HG02973 (cell line): ENCODE data around the gene EYS.

Source experiments
- ATAC-seq: cut with Tn5 transposase; IDR thresholded peaks from one replicate; pipeline ENCODE4 v1.9.1; 2021; ENCODE audit warnings: moderate library complexity; ENCODE audit not compliant: unreplicated experiment

The EYS gene

DNA sequence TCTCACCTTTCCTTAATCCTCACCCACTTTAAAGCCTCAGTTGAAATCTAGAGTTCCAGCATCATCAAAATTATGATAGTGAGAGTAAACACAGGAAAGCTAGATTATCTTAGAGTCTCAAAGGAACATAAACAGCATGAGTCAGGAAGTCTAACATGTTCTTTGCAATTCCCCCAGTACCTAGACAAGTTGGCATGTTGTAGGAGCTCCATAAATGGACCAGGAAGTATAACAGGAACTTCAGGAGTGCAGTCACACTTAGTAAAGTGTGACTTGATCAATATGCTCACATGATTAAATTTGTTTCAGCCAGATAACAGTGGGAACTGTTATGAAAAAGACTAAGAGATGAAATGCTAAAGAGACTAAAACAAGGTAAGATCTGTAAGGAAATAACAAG lies 834.4 kb downstream of the EYS start:
- ATAC-seq: no peak

- ATAC-seq: no peak
These were observed 845.9 kb downstream of the EYS start for GRCh38 chr6:64861039-64861651.

DNA sequence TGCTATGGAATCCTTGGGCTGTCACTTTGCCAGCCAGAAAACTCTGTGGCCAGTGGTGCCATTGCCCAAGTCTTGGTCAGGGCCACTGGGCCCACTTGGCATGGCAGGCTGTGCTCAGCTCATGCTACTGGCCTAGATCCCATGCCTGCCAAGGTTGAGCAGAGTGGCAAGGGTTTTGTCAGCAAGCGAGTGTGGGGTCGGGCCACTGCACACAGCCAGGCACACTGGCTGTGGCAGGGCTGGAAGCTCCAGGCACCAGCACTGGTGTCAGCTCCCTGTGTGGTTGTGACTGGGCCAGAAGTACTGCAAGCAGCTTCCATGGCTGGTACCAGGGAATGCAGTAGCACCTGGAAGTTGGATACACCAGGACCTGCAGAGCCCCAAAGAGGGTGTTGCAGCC lies 846.8 kb downstream of the EYS start:
- no peak for ATAC-seq

DNA sequence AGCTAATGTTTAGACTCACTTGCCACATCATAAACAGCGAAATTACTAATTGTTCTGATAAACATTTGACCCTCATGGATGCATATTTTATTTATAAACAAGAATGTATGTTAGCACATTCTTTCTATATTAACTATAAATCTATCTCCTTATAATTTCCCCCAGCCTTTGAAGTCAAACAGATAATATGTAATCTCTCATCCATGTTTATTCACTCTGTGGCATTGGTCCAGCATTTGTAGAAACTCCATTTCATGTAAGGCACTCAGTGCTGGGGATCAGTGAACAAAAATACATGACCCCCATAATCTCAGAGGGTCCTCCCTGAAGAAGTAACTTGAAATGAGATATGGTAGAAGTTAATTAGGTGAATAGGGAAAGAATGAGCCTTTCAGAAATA lies 856.9 kb downstream of the EYS start:
- no peak for ATAC-seq

GRCh38 chr6:64848467-64848866 lies 858.6 kb downstream of the EYS start:
- ATAC-seq: no peak

GRCh38 chr6:64847396-64847795 lies 859.6 kb downstream of the EYS start:
- no peak for ATAC-seq

DNA sequence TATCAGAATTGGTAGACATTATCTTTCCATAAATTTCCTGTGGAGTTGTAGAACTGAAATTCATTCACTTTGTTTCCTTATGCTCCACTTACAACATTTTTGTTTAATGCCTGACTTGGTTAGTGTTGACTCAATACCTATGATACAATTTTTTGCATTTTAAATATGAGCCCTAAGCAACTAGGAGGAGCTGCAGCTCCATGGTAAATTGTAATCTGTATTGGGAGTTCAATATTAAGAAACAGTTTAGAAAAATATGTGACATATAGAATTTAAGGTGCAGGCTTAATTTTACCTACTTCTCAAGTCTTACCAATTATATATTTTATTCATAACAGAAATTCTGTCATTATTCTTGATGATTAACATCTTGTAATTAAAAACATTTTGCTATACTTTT lies 868.3 kb downstream of the EYS start:
- no peak for ATAC-seq

DNA sequence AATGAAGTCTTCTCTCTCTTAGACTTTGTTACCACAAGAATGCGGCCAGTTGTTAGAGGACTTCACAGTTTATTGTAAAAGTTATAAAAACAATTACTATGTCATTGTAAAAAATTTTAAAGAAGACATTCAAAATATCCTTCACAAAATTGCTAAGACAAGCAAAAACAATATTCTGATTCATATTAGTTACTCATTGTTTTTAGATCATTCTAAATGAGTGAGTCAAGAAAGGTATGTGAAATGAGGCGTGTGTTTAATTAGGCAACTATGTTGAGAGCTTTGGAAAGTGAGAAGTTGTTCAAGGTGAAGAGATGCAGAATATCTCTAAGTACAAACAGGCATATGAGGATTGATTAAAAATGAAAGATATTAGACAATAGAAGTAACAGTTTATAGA lies 875.3 kb downstream of the EYS start:
- ATAC-seq: no peak

GRCh38 chr6:64817525-64817924 lies 889.5 kb downstream of the EYS start:
- no peak for ATAC-seq

DNA sequence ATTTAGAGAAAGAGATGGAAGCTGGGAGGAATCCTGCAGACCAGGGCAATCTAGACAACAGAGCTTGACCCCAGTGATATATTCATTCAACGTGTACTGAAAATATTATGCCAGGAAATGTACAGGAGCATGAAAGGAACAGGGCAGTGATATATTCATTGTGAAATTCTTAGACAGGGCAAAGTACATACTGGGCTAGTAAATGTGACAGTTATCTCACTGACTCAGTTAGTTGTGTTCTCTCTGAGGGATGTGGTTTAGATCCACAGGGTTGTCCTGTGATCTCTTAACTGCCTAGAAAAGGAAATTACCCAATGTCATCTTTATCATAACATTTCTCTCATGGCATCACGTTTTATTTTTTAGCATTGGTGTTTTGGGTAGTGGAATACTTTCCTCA lies 891.3 kb downstream of the EYS start:
- ATAC-seq: no peak

DNA sequence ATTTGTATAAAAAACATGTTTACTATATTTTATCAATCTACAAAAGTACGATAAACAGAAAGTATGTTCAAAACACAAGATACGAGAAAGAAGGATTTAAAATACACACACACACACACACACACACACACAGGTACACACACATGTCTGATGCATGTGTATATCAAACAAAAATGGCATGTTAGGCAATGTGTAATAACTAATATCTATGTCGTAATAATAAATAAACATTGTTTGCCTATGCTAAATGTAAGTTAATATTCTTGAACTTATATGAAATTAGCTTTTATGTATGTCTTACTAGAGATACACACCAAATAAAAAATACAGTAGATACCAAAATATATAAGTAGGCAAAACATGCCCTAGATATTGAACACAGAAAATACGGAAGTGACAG lies 894.9 kb downstream of the EYS start:
- ATAC-seq: no peak

GRCh38 chr6:64811119-64811518 lies 895.9 kb downstream of the EYS start:
- ATAC-seq: no peak

DNA sequence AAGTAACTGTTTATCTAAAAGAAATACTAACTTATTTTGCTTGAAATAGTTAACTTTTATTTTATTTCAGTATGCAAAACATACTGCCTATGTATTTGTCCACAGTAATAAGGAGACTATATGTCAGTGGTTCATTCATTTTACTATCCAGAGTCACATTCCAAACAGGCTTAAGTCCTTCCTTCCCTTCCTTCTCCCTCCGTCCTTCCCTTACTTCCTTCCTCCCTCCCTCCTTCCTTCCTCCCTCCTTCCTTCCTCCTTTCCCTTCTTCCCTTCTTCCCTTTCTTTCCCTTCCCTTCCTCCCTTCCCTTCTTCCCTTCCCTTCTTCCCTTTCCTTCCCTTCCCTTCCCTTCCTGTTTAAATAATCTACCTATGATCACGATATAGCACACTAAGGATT lies 899.2 kb downstream of the EYS start:
- ATAC-seq: no peak

- no peak for ATAC-seq
These were observed 903.4 kb downstream of the EYS start for GRCh38 chr6:64803470-64804166.

- no peak for ATAC-seq
These were observed 914.5 kb downstream of the EYS start for GRCh38 chr6:64792534-64792933.

- no peak for ATAC-seq
These were observed 917.5 kb downstream of the EYS start for GRCh38 chr6:64789476-64789875.

DNA sequence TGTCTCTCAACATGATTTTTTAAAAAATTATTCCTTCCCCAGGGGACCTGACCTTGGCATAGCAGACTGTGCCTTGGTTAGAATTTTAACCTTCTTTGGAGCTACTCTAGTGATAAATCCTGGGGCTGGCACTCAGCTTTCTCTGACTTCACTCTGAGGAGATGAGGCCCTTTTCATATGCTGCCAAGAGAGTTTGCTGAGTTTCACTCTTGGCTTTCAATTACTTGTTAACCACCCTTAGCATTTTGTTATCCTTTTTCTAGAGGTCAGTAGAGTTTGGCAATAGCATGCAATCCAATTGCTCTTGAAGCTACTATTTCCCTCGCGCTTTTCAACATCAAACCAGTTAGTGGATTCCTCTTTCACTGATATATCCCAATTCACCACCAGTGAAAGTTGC lies 920.3 kb downstream of the EYS start:
- no peak for ATAC-seq

DNA sequence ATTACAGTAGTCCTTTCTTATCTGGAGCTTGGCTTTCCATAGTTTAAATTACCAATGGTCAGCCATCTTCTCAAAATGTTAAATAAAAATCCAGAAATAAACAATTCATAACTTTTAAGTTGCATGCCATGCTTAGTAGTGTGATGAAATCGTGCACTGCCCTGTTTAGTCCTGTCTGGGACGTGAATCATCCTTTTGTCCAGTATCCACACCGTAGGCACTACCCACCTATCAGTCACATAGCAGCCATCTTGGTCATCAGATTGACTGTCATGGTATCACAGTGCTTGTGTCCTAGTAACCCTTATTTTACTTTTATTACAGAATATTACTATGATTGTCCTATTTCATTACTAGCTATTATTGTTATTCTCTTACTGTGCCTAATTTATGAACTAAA lies 924.1 kb downstream of the EYS start:
- ATAC-seq: no peak

DNA sequence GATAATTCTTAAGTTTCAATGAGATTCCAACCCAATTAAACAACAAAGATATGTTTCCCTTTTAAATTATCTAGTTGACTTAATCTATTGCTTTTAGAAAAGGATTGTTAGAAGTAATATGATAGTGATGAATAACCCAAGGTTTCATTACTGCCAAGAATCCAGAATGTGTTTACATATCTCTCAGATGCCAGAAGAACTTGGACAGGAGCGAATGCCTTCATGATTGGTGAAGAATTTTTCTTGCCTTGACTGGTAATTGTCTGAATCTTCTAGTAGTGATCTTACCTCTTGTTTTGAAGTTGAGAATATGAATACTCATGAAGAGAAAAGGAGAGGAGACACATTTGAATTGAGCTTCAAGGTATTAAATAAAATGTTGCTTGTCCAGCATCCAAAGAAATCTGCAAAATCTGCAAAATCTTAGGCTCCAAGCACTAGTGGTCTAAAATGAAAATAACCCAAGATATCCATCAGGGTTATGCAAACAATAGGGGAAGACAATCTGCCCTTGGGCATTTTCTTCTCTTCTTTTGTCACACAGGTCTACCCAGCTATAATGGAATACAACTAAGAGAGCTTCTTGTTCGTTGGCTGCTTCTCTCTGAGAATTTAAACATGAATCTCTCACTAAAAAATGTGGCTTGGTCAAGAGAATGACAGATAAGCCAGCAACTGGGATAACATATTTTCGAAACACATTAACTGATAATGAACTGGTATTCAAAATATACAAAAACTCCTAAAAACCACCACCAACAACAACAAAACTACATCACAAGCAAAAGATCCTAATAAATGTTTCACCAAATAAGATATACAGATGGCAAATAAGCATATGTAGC lies 928.9 kb downstream of the EYS start:
- ATAC-seq: no peak

DNA sequence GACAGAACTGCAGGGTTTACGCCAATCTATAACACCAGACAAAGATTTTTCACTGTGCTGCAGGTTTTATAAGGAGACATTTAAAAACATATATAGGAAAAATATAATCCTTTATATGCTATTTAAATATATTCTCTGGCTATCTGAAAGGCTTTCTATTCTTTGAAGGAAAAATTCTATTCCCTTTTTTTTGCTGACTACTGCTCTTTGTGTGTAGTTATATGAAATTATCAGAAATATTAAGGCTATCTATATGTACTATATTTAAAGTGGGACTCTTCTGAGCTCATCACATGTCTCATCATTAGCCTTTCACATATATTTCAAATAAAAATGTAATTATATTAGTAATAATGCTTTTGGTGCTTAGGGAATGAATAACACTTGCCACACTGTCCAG lies 930.7 kb downstream of the EYS start:
- no peak for ATAC-seq

GRCh38 chr6:64774881-64775280 lies 932.1 kb downstream of the EYS start:
- ATAC-seq: no peak

DNA sequence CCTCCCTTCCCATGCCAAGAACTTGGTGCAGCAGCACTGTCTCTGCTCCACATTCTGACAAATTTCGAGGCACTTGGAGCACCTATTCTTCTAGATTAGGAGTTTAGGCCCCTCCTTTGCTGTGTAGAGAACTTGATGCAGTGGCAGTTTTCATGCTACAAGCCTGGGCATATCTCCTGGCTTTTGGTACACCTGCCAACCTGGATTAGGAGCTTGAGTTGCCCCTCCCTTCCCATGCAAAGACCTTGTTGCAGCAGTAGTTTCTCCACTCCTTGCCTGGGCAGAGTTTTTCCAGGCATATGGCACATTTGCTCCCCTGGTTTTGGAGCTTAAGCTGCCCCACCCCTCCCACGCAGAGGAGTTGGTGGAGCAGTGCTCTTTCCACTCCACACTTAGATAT lies 956.1 kb downstream of the EYS start:
- no peak for ATAC-seq
